Prostate gland (tissue), 2 donors: ENCODE data around the gene GPR142.

ENCODE experiments used
- POLR2AphosphoS5 ChIP-seq: sonication (generic); formaldehyde crosslinking; IDR thresholded peaks from one replicate; pipeline ENCODE4 v1.6.1; 2017; ENCODE audit warnings: antibody characterized with exemption
- TF ChIP-seq, protein P1 (sequence below), 4 experiments: fragments of 200-600 bp in 2 of 4; fragments of 450-650 bp in 2 of 4; sonication (generic) in 2 of 4; IDR thresholded peaks; 1 replicate in 3 of 4; 2 replicates in 1 of 4; pipeline ENCODE4 v1.5.1; 2016 to 2019; ENCODE audit warnings: antibody characterized with exemption in 4 of 4, mild to moderate bottlenecking in 2 of 4, moderate library complexity in 2 of 4

DNA sequence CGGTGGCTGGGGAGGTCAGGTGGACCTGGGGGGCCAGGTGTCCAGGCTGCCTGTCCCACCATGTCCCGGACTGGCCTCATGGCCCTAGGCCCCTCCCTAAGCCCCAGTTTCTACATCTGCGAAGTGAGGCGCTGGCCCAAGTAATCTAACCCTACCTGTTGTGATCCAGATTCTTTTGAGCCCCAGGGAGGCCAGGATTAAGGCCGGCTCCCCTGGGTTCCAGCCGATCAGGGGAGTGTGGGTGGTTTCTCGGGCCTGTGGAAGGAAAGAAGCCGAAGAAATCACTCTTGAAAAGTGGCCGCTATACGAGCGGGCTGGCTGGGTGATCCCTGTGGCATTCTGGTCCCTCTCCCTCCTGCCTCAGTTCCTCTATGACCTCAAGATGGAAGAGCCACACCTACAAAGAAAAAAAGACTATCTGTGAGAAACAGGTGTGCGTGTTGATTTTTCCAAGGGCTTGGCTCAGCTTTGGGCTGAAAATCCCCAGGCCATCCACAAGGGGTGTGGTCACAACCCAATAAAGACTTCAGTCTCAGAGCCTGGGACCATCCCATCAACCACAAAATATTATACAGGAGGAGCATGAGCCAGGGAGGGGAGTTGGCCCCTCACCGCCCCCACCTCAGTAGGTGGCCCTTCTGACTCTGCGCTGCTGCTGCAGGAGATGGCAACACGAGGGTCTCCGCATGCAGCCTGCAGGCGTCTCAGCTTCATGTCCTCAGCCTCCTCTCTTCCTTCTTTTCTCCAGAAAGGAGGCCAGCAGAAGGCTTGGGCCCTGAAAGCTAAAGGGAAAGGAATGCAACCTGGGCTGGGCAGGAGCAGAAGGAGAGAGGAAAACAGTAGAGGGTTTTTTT is 20.3 kb downstream of the GPR142 start:
- no peak for TF ChIP-seq POLR2AphosphoS5
- TF ChIP-seq, protein P1, sequence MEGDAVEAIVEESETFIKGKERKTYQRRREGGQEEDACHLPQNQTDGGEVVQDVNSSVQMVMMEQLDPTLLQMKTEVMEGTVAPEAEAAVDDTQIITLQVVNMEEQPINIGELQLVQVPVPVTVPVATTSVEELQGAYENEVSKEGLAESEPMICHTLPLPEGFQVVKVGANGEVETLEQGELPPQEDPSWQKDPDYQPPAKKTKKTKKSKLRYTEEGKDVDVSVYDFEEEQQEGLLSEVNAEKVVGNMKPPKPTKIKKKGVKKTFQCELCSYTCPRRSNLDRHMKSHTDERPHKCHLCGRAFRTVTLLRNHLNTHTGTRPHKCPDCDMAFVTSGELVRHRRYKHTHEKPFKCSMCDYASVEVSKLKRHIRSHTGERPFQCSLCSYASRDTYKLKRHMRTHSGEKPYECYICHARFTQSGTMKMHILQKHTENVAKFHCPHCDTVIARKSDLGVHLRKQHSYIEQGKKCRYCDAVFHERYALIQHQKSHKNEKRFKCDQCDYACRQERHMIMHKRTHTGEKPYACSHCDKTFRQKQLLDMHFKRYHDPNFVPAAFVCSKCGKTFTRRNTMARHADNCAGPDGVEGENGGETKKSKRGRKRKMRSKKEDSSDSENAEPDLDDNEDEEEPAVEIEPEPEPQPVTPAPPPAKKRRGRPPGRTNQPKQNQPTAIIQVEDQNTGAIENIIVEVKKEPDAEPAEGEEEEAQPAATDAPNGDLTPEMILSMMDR (IDR thresholded peaks at IDR 0.05) = peak in 1 of 4 experiments; percentile 12
